GM11168 (cell line): ENCODE measurements around the gene CBARP.

Experiments
- in situ Hi-C: fragments of 300-500 bp; cut with MboI; formaldehyde crosslinking; loops from one replicate; pipeline ENCODE4 v1.12.0; 2022; ENCODE audit warnings: low sequenced_read_pairs; ENCODE audit not compliant: unreplicated experiment

Gene CBARP

DNA sequence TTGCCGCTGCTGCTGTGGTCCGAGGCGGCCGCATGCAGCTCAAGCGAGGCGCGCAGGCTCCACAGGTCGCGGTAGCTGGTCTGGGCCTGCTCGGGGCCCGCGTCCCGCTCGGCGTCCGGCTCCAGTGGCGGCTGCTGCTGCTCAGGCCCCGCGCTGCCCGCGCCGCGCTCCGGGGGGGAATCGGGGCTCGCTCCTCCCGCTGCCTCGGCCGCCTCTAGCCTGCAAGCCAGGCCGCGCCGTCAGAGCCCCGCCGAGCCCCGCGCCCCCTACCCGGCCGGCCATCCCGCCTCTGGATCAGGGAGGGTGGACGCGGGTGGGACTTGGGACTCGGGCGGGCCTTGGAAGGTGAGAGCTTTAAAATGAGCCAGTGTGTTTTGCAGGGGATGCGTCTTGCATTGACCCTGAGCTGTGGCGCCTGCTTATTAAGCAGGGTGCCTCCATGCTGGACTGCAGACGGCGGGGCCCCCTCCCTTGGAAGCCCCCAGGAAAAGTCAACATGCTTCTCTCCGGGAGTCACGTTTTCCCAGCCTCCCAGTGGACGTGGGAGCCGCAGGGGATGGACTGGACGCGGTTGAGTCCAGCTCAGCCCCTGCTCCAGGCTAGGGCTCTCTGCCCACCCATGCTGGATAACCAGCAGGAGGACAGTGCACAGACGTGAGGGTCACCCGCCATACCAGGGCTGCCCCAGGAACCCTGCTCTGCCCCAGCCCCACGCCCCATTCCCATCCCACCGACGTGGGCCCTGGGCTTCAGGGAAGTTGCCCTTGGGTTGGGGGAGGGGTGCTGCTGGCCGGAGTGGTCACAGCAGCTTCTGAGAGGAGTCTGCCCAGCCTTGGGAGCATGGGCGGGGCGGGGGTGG lies 7.7 kb downstream of the CBARP start:
- in situ Hi-C loops, result no loop called here

DNA sequence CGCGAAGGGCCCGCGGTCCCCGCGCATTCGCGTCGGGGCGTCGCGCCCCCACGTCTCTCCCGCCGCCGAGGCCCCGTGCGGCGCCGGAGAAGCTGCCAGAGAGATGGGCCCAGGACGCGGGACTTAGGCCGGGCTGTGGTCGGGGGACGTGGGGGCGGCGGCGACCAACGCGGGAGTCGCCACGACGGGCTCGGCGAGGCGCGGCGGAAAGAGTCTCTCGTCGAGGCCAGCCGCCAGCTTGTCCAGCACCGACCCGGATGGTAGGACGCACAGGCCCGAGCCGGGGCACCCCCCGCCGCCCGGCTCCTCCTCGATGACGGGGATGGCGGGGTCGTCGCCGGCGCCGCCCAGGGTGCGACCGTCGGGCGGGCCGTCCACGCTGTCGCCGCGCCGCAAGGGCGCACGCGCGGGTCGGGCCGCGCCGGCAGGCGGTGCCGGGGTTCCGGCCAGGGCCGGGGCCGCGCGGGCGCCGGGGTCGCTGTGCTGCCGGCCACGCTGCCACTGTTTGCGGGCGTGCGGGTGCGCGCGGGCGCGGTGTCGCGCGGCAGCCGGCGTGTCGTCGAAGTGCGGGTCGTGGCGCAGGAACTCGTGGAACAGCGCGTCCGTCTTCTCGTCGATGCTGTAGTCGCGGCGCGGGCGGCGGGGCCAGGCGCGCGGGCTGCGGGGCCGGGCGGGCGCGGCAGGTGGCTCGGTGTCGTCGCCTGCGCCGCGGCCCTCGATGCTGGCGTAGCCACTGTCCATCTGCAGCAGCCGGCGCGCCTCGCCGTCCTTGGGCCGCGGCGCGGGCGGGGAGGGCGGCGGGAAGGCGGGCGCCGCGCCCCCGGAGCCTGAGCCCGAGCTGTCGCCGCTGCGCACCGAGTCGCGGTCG lies 8.5 kb downstream of the CBARP start:
- in situ Hi-C loops, result no loop called here

DNA sequence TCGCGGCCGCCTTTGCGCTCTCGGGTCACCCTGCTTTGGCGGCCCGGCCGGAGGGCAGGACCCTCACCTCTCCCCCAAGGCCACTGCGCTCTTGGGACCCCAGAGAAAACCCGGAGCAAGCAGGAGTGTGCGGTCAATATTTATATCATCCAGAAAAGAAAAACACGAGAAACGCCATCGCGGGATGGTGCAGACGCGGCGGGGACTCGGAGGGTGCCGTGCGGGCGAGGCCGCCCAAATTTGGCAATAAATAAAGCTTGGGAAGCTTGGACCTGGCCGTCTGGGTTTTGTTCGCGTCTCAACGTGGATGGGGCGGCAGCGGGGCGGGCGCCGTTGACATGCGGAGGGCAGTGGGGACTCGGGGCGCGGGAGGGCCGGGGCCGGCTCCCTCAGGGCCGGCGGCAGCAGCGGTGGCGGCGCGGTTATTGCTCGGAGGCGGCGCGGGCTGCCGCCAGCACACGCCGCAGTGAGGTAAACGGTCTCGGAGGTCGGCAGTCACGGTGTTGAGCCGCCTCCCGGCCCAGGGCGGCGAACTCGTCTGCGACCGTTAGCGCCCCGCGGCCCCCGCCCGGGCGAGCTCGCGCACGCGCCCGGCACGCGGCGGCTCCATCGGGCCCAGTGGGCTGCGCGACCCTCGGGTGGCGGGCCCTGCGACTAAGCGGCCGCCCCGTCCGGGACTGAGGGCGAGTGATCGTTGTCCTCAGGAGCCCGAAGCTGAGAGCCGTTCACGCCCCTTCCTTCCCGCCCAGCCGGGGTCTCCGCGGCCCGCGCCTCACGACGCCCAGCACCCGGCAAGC lies 9.4 kb downstream of the CBARP start:
- in situ Hi-C loops, result no loop called here

DNA sequence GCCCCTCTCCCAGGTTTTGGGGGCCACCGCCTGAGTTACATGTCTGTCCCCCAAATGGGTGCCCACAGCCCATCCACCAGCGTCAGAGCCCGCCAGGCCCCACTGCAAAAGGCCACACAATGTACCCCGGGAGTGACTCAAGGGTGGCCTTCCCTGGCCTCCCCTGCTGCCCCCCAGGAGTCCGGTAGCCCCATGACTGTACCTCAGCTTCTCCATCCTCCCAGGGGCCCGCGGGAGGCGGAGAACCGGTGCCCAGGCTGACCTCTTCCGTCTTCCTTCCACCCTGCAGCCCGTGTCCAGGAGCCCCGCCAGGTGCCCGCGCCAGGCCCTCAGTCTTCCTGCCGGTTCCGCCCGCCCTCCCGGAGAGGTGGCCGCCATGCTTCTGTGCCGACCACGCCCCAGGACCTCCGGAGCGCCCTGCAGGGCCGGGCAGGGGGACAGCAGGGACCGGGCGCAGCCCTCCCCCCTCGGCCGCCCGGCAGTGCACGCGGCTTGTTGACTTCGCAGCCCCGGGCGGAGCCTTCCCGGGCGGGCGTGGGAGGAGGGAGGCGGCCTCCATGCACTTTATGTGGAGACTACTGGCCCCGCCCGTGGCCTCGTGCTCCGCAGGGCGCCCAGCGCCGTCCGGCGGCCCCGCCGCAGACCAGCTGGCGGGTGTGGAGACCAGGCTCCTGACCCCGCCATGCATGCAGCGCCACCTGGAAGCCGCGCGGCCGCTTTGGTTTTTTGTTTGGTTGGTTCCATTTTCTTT lies 10.3 kb downstream of the CBARP start:
- in situ Hi-C loops, result no loop called here

DNA sequence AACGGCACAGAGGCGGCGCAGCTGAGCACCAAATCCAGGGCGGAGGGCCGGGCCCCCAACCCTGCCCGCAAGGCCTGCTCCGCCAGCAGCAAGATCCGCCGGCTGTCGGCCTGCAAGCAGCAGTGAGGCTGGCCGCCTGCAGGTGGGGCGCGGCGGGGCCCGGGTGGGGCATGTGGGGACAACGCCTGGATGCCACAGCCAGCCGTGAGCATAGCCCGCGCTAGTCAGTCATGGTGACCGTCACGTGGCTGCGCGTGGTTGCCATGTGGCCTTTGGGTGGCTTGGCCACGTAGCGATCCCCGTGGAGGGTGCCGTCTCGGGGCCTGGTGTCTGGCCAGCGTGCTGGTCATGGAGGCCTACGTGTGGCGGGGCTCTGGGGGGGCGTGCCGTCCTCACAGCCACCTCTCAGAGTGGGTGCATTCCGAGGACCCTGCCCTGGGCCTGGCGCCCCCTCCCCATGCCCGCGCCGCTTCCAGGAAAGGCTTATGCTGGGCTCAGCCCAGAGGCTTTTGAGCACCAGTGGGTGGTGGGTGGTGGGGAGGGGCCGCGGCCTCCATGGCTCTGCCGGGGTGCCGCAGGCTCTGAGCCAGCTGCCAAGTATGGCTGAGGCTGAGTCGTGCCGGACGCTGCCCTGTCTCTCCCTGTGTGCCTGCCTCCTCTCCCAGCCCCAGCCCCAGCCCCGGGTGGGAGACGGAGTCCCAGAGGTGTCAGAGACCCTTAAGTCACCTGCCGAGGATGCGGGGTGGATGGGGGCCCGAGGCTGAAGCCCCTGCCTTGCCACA lies 11.1 kb downstream of the CBARP start:
- in situ Hi-C loops, result no loop called here

DNA sequence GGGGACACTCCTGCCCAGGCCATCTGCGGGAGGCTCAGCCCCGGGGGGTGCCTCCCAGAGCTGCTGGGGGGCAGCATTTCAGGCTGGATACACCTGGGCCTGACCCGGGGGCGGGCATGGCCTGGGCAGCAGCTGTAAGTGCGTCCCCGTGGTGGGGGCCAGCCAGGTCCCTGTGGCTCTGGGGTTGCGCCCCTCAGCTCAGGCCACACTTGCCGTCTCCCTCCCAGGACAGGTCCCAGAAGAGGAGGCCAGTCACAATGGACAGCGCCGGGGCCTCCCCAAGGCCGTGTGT lies 11.6 kb downstream of the CBARP start:
- in situ Hi-C loops, result no loop called here

DNA sequence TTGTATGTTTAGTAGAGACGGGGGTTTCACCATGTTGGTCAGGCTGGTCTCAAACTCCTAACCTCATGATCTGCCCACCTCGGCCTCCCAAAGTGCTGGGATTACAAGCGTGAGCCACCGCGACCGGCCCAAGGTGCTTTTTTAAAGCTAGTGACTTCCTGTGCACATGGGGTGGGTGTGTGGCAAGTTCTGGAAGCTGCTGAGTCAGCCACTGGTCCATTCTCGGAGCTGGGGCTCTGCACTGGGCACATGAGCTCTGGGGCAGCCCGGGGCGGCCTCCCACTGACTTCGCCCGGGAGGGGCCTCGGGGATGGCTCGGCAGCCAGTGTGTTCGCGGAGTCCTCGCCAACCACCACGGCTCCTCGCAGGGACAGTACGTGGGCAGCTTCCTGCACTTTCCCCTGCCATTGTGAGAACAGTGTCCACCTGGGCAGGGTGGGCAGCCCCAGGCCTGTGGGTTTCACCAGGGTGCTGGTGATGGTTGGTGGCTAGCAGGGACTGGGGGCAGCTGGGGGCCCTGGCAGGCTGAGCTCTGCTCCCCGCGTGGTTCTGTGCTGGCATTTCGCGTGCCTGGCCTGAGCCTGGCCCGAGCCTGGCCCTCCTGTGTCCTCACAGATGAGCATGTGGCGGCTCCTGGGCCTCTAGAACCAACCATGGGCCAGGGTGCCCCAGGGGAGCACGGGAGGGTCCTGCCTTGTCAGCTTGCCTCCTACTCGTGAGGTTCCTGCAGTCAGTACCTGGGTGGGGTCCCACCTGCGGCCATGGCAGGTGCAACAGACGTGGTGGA lies 12.2 kb downstream of the CBARP start:
- in situ Hi-C loops, result no loop called here

DNA sequence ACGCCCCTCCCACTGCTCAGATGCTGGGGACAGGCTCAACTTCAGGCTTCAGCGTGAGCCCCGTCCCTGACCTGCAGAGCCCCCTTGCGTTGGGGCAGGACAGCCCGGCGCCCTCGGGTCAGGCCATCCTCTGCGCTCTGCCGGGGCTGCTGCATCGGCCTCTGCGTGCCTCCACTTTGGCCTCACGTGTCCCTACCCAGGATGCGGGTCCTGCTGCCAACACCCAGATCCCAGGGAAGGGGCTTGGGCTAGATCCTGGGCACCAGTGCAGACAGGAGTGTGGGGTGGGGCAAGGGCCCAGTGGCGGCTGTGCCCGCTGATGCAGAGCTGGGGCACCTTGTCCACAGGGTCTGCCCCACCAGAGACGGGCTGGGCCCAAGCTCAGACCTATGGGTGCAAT lies 13.0 kb downstream of the CBARP start:
- in situ Hi-C loops, result no loop called here

DNA sequence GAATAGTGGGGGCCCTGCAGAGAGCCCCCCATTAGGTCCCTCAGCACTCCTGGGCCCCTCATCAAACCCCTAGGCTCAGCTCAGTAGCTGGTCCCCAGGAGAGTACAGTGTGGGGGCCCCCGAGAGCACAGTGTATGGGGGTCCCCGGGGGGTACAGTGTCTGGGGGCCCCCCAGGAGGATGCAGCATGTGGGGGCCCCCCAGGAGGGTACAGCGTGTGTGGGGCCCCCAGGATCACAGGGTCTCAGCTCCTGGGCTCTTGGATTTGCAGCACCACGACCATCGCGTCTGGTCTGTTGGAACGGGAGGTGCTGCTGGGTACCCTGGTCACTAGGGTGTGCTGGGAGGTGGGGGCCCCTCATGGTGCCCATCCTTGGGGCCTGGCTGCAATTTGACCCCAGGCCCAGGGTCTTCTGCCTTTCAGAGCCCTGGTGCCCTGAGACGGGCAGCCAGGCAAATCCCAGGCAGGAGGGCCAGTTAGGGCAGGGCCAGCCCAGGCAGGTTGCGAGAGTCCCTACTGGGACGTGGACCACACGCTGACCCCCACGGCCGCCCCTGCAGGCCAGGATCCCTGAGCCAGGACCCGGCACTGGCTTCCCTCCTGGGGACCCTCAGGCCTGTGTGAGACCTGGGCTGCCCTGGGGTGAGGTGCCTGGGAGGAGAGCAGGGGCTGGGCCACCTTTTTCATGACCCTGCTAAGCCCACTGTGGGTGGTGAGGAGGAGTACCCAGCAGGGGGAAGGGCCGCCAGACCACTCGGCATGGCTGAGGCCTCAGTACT lies 13.6 kb downstream of the CBARP start:
- in situ Hi-C loops, result no loop called here

DNA sequence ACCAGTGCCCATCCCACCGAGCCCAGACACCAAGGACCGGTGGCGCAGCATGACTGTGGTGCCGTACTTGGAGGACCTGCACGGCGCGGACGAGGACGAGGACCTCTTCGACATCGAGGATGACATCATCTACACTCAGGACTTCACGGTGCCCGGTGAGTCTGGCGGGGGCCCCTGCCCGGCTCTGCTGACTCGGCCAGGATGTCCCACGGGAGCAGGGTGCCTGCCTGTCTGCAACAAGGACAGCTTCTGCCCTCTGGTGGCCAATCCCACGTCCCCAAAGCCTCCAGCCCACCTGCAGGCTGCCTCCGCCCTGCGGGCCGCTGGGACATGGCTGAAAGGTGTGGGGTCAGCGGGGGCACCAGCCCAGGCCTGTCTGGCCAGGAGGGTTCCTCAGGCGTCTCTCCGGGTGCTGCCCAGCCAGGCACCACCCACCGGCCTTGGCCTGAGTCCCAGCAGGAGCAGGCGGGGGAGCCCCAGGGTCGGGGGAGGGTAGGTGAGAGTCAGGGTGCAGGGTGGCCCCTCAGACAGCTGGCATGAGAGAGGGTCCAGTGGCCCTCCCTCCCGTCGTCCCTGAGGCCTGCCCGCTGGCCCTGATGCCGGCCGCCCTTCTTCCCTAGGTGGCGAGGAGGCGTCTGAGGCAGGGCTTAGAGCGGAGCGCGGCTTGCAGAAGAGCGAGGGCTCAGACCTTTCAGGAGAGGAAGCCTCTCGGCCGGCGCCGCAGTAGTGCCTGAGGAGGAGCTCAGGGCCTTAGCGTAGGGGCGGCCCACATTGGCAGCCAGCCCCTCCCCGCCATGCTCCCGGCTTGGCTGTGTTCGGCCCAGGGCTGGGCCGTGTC lies 14.6 kb downstream of the CBARP start:
- in situ Hi-C loops, result no loop called here

DNA sequence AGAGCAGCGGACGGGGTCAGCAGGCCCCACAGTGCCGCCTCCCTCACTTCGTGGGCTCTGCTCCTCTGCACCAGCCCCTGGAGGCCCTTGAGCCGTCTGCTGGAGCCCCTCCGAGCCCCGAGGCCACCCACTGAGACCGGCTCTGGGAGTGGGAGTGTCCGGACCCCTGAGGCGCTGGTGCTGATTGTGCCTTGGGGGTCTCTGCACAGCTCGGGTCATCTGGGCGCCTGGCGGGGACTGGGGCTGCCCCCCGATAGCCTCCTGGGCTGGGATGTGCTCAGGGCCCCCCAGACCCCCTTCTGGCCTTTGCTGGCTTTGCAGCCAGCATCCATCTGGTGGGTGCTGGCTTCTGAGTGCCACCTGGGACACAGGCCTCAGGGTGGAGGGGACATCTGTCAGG lies 15.4 kb downstream of the CBARP start:
- in situ Hi-C loops, result no loop called here

DNA sequence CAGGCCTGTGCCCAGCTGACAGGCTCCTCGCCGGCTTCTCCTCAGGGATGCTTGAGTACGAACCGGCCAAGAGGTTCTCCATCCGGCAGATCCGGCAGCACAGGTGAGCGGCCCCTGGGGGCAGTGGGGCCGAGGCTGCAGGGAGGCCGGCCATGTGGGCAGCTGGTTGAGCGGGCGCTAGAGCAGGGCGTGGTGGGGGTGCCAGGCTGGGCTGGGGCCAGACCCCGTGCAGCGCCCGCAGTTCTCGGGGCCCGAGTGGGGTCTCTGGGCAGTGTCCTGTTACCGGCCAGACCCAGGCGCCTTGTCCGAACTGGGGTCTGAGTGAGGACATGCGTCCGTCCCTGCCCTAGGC lies 15.9 kb downstream of the CBARP start:
- in situ Hi-C loops, result no loop called here

DNA sequence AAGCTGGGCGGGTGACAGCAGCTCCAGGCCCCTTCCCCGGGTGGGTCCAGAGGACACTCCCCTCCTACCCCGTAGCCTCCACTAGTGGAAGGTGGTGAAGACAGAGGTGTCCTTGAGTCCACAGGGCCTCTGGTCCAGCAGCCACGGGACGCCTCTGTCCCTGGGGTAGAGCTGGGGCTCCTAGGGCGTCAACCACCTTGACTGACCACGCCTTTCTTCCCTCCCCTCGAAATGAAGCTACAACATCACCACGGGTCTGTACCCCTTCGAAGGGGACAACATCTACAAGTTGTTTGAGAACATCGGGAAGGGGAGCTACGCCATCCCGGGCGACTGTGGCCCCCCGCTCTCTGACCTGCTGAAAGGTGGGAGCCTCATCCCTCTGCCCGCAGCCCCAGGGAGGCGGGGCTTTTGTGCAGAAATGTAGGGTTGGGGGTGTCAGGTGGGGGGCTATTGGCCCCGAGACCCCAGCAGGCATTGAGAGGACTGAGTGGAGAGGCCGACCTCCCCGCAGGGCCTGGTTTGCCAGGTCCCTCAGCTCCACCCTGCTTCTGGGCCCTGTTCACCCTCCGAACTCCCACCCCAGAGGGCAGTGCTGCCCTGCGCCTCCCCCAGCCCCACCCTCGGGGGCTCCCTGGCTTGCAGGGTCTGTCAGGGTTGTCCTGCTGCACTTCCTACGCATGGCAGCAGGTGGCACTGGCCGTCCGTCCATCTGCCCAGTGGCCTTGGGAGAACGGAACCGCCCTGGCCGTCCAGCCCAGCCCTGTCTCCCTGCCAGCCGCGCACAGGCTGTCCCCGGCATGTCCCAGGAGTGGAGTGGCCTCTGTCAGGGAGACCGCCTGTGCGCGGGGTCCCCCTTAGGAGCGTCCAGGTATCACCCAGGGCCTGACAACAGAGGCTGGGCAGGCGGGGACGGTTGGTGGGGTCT lies 16.6 kb downstream of the CBARP start:
- in situ Hi-C loops, result no loop called here

DNA sequence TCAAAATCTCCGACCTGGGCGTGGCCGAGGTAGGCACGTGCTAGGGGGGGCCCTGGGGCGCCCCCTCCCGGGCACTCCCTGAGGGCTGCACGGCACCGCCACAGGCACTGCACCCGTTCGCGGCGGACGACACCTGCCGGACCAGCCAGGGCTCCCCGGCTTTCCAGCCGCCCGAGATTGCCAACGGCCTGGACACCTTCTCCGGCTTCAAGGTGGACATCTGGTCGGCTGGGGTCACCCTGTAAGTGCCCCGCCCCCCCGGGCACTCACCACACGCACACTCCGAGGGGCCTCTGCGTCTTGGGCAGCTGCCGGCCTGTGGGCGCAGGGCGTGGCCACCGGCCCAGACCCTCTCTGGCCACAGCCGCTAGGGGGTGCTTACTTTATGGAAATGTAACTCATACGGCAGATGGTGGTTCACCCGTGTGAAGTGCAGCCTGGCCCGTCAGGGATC lies 17.3 kb downstream of the CBARP start:
- in situ Hi-C loops, result no loop called here

DNA sequence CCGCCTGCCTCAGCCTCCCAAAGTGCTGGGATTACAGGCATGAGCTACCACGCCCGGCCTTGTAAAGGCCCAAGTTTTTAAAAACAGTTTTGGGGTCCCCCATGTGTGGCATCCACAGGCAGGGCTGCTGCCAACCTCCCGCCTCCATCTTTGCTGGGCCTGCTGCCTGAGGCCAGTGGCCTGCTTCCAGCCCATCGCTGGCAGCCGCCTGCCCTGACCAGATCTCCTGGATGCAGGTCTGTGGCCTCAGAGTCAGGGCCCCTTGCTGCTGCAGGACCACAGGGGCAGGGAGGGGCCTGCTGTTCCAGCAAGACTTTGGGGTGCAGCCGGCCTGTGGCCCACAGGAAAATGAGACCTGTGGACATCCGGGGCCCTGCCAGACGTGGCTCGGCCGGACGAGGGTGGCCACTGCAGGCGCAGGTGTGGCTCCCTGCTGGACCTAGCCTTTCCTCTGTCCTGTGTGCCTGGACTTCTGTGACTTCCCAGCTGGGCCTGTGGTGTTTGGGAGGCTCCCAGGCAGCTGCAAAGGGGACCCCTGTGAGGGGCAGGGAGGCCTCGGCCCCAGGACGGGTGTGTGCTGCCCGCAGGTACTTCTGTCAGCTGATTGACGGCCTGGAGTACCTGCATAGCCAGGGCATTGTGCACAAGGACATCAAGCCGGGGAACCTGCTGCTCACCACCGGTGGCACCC lies 17.9 kb downstream of the CBARP start:
- in situ Hi-C loops, result no loop called here
